C4-2B (cell line): Measurements from ENCODE around the gene JMJD6.

ENCODE experiments used
- CTCF ChIP-seq: fragments of 450-650 bp; conservative IDR thresholded peaks from 2 replicates; pipeline ENCODE4 v1.5.1; 2017; ENCODE audit warnings: mild to moderate bottlenecking
- ZFX ChIP-seq: fragments of 450-650 bp; IDR thresholded peaks from 2 replicates; pipeline ENCODE4 v1.6.1; 2017

- TF ChIP-seq CTCF: no peak
- TF ChIP-seq ZFX: no peak
These were observed 46.6 kb upstream of the JMJD6 start for GRCh38 chr17:76772842-76773525.
